Testis (tissue), 2 donors: ENCODE results near the gene TLR2.

Source experiments
- POLR2A ChIP-seq: fragments of 450-650 bp; IDR thresholded peaks from one replicate; pipeline ENCODE4 v1.6.1; 2017; ENCODE audit warnings: antibody characterized with exemption, mild to moderate bottlenecking, moderate library complexity
- TF ChIP-seq, protein P1 (sequence below), 3 experiments: fragments of 450-650 bp in 2 of 3; fragments of 200-600 bp in 1 of 3; sonication (generic) in 1 of 3; IDR thresholded peaks; one replicate each; pipeline ENCODE4 v1.5.1; 2016 to 2019; ENCODE audit warnings: antibody characterized with exemption in 3 of 3, mild to moderate bottlenecking in 2 of 3, moderate library complexity in 1 of 3

DNA sequence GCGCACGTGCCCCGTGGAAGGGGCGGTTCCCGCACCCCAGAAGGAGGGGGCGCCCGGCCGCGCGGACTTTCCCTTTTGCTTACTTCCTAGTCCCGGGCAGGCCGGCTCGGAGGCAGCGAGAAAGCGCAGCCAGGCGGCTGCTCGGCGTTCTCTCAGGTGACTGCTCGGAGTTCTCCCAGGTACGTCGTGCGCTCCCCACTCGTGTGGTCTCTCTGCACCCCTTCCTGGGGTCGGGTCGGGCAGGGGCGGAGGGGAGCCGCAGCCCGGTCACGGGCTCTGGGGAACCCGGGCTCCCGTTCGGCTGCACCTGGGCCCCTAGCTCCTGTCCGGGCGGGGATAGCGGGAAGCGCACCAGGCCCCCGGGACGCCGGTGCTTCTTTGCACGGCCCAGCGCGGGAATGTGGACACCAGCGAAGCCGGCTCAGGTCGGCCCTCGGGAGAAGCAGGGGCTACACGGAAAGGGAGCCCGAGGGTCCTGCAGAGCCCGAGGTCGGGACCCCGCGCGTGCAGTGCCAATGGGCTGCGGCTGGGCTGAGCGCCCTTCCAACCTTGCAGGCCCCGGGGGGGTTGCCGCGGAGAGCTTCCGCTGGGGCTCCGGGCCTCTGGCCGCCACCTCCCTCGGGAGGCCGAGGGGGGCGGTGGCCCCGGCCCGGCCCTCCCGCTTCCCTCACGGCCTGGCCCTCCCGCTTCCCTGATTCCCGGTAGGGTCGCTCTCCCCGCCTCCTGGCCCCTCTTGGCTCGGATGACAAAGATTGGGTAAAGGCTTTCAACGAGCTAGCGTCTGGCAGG lies at the start of gene TLR2:
- no peak for TF ChIP-seq POLR2A
- TF ChIP-seq, protein P1, sequence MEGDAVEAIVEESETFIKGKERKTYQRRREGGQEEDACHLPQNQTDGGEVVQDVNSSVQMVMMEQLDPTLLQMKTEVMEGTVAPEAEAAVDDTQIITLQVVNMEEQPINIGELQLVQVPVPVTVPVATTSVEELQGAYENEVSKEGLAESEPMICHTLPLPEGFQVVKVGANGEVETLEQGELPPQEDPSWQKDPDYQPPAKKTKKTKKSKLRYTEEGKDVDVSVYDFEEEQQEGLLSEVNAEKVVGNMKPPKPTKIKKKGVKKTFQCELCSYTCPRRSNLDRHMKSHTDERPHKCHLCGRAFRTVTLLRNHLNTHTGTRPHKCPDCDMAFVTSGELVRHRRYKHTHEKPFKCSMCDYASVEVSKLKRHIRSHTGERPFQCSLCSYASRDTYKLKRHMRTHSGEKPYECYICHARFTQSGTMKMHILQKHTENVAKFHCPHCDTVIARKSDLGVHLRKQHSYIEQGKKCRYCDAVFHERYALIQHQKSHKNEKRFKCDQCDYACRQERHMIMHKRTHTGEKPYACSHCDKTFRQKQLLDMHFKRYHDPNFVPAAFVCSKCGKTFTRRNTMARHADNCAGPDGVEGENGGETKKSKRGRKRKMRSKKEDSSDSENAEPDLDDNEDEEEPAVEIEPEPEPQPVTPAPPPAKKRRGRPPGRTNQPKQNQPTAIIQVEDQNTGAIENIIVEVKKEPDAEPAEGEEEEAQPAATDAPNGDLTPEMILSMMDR (IDR thresholded peaks at IDR 0.05), result no peak
